22Rv1 (cell line): Measurements from ENCODE around the gene ATL3.

Source experiments
- CTCF ChIP-seq: fragments of 450-650 bp; IDR thresholded peaks from 2 replicates; pipeline ENCODE4 v1.5.1; 2017; ENCODE audit warnings: mild to moderate bottlenecking
- ZFX ChIP-seq: fragments of 450-650 bp; IDR thresholded peaks from 2 replicates; pipeline ENCODE4 v1.6.1; 2017; ENCODE audit warnings: antibody characterized with exemption, borderline replicate concordance

GRCh38 chr11:63713766-63714165 lies 42.6 kb upstream of the ATL3 start:
- TF ChIP-seq CTCF (no peak), ZFX (no peak)
